ENCODE results near the gene CEP170.

GRCh38 chr1:243294723-243295121 lies 39.6 kb upstream of the CEP170 start:
- TF ChIP-seq, protein P1, sequence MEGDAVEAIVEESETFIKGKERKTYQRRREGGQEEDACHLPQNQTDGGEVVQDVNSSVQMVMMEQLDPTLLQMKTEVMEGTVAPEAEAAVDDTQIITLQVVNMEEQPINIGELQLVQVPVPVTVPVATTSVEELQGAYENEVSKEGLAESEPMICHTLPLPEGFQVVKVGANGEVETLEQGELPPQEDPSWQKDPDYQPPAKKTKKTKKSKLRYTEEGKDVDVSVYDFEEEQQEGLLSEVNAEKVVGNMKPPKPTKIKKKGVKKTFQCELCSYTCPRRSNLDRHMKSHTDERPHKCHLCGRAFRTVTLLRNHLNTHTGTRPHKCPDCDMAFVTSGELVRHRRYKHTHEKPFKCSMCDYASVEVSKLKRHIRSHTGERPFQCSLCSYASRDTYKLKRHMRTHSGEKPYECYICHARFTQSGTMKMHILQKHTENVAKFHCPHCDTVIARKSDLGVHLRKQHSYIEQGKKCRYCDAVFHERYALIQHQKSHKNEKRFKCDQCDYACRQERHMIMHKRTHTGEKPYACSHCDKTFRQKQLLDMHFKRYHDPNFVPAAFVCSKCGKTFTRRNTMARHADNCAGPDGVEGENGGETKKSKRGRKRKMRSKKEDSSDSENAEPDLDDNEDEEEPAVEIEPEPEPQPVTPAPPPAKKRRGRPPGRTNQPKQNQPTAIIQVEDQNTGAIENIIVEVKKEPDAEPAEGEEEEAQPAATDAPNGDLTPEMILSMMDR (IDR thresholded peaks at IDR 0.05; ENCODE audit: low read length) = no peak
- TF ChIP-seq EZH2 (optimal IDR thresholded peaks at IDR 0.05; ENCODE audit: low read depth, low read length) = no peak
- no peak for TF ChIP-seq EZH2phosphoT487 (IDR thresholded peaks at IDR 0.05; ENCODE audit: low read length)
